Ovary (tissue), 3 donors: ENCODE results near the gene PLEK.

Source experiments
- CTCF ChIP-seq, 3 donors: fragments of 450-650 bp in 2 of 3; fragments of 200-600 bp in 1 of 3; IDR thresholded peaks; one replicate each; pipeline versions ENCODE4 v1.5.1 to v1.8.0; 2016 to 2022; ENCODE audit warnings: antibody characterized with exemption in 3 of 3, mild to moderate bottlenecking in 1 of 3
- EP300 ChIP-seq: sonication (generic); formaldehyde crosslinking; IDR thresholded peaks from one replicate; pipeline ENCODE4 v1.6.1; 2017; ENCODE audit warnings: antibody characterized with exemption
- POLR2A ChIP-seq: fragments of 450-650 bp; IDR thresholded peaks from one replicate; pipeline ENCODE4 v1.6.1; 2017; ENCODE audit warnings: antibody characterized with exemption, mild to moderate bottlenecking, moderate library complexity
- donor health status: DM: no; HTN: no; CAD: no.

GRCh38 chr2:68316111-68316510 is 49.0 kb upstream of the PLEK start:
- TF ChIP-seq CTCF (IDR thresholded peaks at IDR 0.05) (no peak), POLR2A (no peak), EP300 (no peak)
